ENCODE results near the gene SPPL2B.
A peak's percentile ranks its signal among the peaks of the same experiment; 100 is the strongest.

Gene SPPL2B

DNA sequence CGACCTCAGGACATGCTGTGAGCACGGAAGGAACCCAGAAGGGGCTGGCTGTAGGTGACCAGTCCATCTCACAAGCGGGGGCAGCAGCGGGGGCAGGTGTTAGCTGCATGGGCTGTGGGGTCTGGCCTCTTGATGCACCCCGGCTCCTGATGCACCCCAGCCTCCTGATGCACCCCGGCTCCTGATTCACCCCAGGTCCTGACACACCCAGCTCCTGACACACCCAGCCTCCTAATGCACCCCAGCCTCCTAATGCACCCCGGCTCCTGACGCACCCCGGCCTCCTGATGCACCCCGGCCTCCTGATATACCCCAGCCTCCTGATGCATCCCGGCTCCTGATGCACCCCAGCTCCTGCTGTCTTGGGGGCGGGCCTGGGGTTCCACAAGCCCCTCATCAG is 7.5 kb upstream of the SPPL2B start:
- DNase-seq (ENCODE audit: low spot score) (no peak), FAIRE-seq (no peak)

DNA sequence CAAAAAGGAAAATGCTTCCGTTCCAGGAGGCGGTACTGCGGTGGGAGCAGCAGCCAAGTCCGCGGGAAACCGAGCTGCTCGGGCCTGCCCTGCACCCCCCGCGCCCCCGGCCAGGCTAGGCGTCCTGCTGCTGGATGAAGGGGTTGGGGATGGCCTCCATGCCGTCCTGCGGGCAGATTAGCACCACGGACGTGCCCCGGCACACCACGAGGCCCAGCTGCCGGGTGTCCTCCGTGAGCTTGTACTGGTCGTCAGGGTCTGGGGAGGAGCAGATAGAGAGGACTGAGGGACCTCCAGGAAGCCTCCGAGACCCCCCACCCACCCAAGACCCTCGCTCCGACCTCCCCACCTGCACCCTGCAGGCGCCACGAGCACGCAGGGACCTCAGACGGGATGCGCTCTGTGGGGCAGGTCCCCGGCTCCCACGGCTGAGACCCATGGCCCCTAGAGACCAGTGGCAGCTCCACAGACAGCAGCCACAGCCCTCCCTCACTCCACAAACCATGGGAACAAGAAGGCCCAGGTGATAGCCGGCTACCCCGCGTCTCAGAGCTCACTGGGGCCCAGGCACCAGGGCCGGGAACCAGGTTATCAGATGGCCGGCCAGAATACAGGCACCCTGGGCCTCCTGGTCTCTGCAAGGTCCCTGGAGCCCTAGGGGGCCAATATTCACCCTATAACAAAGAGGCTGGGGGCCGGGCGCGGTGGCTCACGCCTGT is 6.8 kb upstream of the SPPL2B start:
- no peak for DNase-seq (ENCODE audit: low spot score)
- FAIRE-seq, result no peak

DNA sequence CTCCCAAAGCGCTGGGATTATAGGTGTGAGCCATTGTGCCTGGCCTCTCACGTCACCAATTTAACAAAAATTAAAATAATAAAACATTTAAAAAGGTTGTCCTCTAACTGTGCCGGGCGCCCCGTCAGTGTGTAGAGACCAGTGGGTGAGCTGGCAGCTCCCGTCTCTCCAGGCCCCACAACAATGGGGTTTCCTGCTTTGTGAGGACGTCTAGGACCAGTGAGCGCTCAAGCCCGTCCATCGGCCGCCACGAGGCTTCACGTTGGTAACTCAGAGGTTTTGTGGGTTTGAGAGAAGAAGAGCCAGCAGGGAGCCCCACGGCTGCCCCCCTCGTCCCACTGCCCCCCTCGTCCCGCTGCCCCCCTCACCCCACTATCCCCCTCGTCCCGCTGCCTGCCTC is 4.8 kb upstream of the SPPL2B start:
- DNase-seq (ENCODE audit: low spot score), result no peak

GRCh38 chr19:2324220-2324948 is 4.1 kb upstream of the SPPL2B start:
- FAIRE-seq, result peak; percentile 82

More for the DNA sequence above, 4.8 kb upstream of the SPPL2B start:
- no peak for FAIRE-seq

DNA sequence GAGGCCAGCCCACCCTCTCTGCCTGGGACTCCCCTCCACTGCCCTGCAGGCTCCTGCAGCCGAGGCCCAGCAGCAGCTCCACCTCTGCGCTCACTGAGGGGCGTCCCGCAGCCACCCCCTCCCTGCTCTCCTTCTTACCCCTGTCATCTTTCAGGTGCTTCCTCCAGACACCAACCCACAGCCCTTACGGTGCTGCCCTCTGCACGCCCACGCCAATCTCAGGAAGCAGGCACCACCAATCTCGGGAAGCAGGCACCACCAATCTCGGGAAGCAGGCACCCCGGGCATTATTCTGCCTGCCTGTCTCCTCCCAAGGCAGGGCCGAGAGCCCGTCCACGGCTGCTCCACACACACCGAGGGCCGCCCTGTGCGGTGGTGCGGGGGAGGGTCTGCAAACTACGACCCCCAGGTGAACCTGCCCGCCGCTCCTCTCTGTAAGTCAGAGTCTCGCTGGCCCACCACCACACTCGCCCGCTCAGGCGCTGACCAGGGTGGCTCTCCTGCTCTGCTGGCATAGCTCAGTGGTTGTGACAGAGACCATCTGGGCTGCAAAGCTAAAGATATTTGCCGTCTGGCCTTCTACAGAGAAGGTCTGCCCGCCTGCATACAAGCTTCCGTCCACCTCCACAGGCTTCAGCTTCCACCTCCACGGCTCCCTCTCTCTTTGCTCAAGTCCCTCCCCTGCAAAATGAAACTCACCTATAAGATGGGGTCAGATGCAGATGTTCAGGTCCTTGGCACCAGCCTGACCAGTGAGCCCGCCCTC is 3.0 kb upstream of the SPPL2B start:
- FAIRE-seq, result no peak

More at GRCh38 chr19:2324220-2324948, 4.1 kb upstream of the SPPL2B start:
- DNase-seq (ENCODE audit: low spot score), result peak; percentile 49

GRCh38 chr19:2326699-2327360 is 1.7 kb upstream of the SPPL2B start:
- DNase-seq (ENCODE audit: low spot score) (no peak), FAIRE-seq (no peak)

More for the DNA sequence above, 3.0 kb upstream of the SPPL2B start:
- no peak for DNase-seq (ENCODE audit: low spot score)

- peak; percentile 83 for DNase-seq (ENCODE audit: low spot score)
- peak; percentile 84 for FAIRE-seq
Measured at GRCh38 chr19:2327773-2328400, 597 bp upstream of the SPPL2B start.

DNA sequence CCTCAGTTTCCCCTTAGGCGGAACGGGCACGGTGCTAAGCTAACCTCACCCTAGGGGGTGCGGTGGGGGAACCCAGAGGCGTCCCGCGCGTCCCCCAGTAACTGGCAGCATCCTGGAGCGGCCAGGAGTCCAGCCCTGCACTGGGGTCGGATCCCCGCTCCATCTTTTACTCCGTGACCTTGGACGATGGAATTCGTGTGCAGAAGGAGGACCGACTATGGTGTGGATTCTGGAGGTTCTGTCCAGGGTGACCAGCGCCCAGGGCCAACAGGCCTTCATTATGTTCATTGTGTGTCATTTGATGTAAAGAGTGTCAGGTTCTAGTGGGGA is 630 bp downstream of the SPPL2B start:
- DNase-seq (ENCODE audit: low spot score) (no peak), FAIRE-seq (no peak)

GRCh38 chr19:2329501-2329916 is 1.0 kb downstream of the SPPL2B start:
- no peak for DNase-seq (ENCODE audit: low spot score)
- no peak for FAIRE-seq

GRCh38 chr19:2330255-2330631 is 1.8 kb downstream of the SPPL2B start:
- DNase-seq (ENCODE audit: low spot score) (no peak), FAIRE-seq (no peak)

GRCh38 chr19:2330632-2331284 is 2.3 kb downstream of the SPPL2B start:
- no peak for DNase-seq (ENCODE audit: low spot score)
- FAIRE-seq, result no peak

- no peak for FAIRE-seq
- no peak for DNase-seq (ENCODE audit: low spot score)
Measured at GRCh38 chr19:2331601-2332246, 3.2 kb downstream of the SPPL2B start.

DNA sequence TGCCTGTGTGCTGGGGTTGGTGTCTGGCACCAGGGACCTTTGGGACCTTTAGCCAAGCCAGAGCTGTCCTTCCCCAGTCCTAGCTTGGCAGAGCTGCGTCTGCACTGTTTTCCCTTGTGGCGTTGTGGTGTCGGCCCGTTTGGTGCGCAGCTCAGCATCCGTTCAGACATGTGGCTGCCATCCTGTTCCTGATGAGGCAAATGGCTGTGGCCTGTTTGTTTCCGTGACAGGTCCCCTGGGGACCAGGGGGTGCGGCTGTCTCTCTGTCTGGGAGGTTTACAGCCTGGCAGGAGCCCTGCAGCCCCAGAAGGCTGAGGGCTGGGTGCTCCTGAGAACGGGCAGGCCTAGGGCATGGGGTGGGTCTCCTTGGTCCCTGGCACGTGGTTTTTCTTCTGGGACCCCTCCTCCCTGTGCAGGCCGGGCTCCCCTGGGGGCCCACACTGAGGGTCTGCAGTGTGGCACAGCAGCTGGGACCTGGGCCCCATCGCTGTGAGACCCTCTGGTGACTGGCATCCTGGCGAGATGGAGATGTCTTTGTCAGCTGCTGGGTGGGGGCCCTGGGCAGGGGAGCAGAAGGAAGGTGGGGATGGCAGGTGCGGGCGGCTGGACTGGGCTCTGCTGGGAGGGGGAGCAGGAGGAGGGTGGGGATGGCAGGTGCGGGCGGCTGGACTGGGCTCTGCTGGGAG is 4.0 kb downstream of the SPPL2B start:
- DNase-seq (ENCODE audit: low spot score) (no peak), FAIRE-seq (no peak)

DNA sequence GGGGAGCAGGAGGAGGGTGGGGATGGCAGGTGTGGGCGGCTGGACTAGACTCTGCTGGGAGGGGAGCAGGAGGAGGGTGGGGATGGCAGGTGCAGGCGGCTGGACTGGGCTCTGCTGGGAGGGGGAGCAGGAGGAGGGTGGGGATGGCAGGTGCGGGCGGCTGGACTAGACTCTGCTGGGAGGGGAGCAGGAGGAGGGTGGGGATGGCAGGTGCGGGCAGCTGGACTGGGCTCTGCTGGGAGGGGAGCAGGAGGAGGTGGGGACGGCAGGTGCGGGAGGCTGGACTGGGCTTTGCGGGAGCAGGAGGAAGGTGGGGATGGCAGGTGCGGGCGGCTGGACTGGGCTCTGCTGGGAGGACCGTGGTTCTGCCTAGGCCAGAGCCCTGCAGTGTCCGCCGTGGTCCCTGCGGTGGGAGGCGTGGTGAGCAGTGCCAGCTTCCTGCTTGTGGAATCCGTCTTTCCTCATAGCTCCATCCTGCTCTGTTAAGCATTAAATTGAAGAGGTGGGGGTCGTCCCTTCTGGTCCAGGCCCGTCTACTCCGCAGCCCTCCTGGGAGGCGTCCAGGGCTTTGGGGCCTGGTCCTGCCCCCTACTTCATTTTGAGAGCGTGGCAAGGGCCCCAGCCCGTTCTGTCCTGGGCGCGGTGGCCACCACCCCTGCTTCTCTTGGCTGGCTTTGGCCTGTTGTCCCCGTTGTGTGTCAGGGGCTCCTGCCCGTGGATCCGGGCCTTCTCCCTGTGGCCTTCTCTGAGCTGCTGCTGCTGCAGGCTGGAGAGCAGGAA is 4.7 kb downstream of the SPPL2B start:
- no peak for DNase-seq (ENCODE audit: low spot score)
- FAIRE-seq, result no peak

- DNase-seq (ENCODE audit: low spot score), result no peak
Measured at GRCh38 chr19:2333807-2334211, 5.3 kb downstream of the SPPL2B start.

GRCh38 chr19:2334426-2334825 is 5.9 kb downstream of the SPPL2B start:
- no peak for FAIRE-seq
- no peak for DNase-seq (ENCODE audit: low spot score)

More at GRCh38 chr19:2333807-2334211, 5.3 kb downstream of the SPPL2B start:
- FAIRE-seq, result no peak

DNA sequence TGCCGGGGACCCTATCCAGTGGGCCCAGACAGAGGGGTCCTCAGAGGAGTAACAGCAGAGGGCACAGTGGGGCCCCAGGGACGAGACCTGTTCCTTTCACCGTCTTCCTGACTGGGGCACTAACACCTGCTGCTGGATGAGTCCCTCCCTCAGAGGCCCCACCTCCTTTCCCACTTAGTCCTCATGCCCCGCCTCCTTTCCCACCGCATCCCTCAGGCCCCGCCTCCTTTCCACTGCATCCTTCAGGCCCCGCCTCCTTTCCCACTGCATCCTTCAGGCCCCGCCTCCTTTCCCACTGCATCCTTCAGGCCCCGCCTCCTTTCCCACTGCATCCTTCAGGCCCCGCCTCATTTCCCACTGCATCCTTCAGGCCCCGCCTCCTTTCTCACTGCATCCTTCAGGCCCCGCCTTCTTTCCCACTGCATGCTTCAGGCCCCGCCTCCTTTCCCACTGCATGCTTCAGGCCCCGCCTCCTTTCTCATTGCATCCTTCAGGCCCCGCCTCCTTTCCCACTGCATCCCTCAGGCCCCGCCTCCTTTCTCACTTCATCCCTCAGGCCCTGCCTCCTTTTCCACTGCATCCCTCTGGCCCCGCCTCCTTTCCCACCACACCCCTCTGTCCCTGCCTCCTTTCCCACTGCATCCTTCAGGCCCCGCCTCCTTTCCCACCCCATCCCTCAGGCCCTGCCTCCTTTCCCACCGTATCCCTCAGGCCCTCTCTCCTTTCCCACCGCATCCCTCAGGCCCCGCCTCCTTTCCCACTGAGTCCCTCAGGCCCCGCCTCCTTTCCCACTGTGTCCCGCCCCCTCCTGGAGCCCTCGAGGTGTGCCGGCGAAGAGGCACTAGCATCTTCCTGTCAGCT is 6.7 kb downstream of the SPPL2B start:
- no peak for FAIRE-seq
- no peak for DNase-seq (ENCODE audit: low spot score)

DNA sequence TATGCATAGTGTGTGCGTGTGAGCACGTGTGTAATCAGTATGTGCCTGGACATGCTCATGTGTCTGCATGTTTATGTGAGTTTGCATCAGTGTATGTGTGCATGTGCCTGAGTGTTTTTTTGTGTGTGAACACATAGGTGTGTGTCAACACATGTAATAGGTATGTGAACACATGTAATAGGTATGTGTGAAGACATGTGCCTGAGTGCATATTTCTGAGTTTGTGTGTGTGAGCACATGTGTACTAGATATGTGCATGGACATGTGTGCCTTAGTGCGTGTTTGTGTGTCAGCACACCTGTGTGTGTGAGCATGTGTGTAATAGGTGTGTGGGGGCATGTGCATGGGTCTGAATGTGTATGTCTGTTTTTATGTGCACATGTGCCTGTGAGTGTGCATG is 7.4 kb downstream of the SPPL2B start:
- FAIRE-seq (no peak), DNase-seq (ENCODE audit: low spot score) (no peak)
